ENCODE measurements around the gene CALR.

- TF ChIP-seq CTCF (conservative IDR thresholded peaks at IDR 0.05 in 1 of 2, IDR thresholded peaks at IDR 0.05 in 1 of 2; ENCODE audit: low read depth in 1 of 2, low read length in 2 of 2) (no peak), EZH2 (IDR thresholded peaks at IDR 0.05; ENCODE audit: low read length, missing control alignments) (no peak)
Measured at GRCh38 chr19:12943437-12944044, 5.1 kb downstream of the CALR start.

All from fibroblast of lung (primary cell).